Astrocyte of the spinal cord (primary cell): ENCODE results near the gene PRSS27.

Source experiments
- DNase-seq: peaks from one replicate; pipeline ENCODE4 v3.0.0; 2011; ENCODE audit warnings: low read depth, low spot score
- H3K4me3 ChIP-seq: 2 replicates; pipeline ENCODE4 v1.5.1; 2011; ENCODE audit warnings: low read depth, mild to moderate bottlenecking, low read length, moderate library complexity
- CTCF ChIP-seq: IDR thresholded peaks from 2 replicates; pipeline ENCODE4 v1.5.1; 2012; ENCODE audit warnings: low read depth, mild to moderate bottlenecking, low read length, inconsistent platforms
- in situ Hi-C: cut with HindIII; loops from 2 replicates; pipeline ENCODE4 v1.10.0; 2017; ENCODE audit warnings: low sequenced_read_pairs

Gene PRSS27

DNA sequence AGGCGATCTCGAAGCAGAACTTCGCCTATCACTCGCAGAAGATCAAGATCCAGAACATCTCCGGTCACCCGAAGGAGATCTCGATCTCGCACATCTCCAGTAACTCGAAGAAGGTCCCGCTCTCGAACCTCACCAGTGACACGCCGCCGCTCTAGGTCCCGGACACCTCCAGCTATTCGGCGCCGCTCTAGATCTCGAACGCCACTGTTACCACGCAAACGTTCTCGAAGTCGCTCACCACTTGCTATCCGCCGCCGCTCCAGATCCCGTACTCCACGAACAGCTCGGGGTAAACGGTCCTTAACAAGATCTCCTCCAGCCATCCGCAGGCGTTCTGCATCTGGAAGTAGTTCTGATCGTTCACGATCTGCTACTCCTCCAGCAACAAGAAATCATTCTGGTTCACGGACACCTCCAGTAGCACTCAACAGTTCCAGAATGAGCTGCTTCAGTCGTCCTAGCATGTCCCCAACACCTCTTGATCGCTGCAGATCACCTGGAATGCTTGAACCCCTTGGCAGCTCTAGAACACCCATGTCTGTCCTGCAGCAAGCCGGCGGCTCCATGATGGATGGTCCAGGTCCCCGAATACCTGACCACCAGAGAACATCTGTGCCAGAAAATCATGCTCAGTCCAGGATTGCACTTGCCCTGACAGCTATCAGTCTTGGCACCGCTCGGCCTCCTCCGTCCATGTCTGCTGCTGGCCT, 46.6 kb upstream of the PRSS27 start:
- in situ Hi-C loops, result no loop called here
- no peak for DNase-seq
- H3K4me3 ChIP-seq, result no peak overlapping the region
- no peak for TF ChIP-seq CTCF

- no peak overlapping the region for H3K4me3 ChIP-seq
- no peak for TF ChIP-seq CTCF
- no peak for DNase-seq
- in situ Hi-C loops, result no loop called here
These were observed 45.7 kb upstream of the PRSS27 start for GRCh38 chr16:2765462-2766404.

DNA sequence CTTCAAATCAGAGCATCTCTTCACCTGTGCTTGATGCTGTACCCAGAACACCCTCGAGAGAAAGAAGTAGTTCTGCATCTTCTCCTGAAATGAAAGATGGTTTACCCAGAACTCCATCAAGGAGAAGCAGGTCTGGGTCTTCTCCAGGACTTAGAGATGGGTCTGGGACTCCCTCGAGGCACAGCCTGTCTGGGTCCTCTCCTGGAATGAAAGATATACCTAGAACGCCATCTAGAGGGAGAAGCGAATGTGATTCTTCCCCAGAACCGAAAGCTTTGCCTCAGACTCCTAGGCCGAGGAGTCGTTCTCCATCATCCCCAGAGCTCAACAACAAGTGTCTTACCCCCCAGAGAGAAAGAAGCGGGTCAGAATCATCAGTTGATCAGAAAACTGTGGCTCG, 44.7 kb upstream of the PRSS27 start:
- no peak overlapping the region for H3K4me3 ChIP-seq
- DNase-seq, result no peak
- in situ Hi-C loops, result no loop called here
- no peak for TF ChIP-seq CTCF

DNA sequence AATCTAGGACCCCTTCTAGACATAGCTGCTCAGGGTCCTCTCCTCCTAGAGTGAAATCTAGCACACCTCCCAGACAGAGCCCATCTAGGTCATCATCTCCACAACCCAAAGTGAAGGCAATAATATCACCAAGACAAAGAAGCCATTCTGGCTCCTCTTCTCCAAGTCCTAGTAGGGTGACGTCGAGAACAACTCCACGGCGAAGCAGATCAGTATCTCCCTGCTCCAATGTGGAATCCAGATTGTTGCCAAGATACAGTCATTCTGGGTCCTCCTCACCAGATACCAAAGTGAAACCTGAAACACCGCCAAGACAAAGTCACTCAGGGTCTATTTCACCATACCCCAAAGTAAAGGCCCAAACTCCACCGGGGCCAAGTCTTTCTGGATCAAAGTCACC, 43.1 kb upstream of the PRSS27 start:
- in situ Hi-C loops, result no loop called here
- no peak for TF ChIP-seq CTCF
- no peak overlapping the region for H3K4me3 ChIP-seq

GRCh38 chr16:2762711-2763110, 42.7 kb upstream of the PRSS27 start:
- TF ChIP-seq CTCF, result no peak
- H3K4me3 ChIP-seq, result no peak overlapping the region
- no peak for DNase-seq
- in situ Hi-C loops, result no loop called here

More for the DNA sequence above, 43.1 kb upstream of the PRSS27 start:
- no peak for DNase-seq

GRCh38 chr16:2761886-2762583, 42.0 kb upstream of the PRSS27 start:
- TF ChIP-seq CTCF, result no peak
- no peak overlapping the region for H3K4me3 ChIP-seq
- no peak for DNase-seq
- in situ Hi-C loops, result no loop called here
